GM12864 (cell line): ENCODE data around the gene GREB1L.

Source experiments
- DNase-seq: peaks from one replicate; pipeline ENCODE4 v3.0.0-alpha.2; 2011; ENCODE audit warnings: low read depth
- H3K4me3 ChIP-seq: 2 replicates; pipeline ENCODE4 v1.5.1; 2011; ENCODE audit warnings: mild to moderate bottlenecking, low read depth, low read length, control low read depth
- TF ChIP-seq, protein P1 (sequence below): IDR thresholded peaks from 2 replicates; pipeline ENCODE4 v1.5.1; 2011; ENCODE audit warnings: low read depth, mild to moderate bottlenecking, moderate library complexity, low read length, control low read depth, inconsistent platforms; ENCODE audit errors: missing control alignments

Gene GREB1L

DNA sequence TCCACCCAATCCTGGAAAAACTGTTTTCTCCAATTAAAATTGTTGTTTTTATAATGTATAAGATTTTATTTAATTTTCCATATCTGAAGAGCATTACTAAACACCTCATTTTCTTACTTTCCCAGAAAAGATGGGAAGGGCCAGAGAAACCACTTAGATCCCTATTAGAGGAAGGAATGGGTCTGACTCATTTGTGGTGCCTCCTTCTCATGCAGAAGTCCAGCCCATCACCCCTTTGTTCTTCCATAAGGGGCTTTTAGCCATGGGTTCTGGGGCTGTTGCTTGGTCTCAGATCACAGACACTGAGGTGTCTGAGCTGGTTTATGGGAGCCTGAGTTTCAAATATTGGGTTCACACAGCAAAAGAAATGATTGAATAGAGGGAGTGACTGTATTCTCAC lies 206.3 kb downstream of the GREB1L start:
- no peak overlapping the region for H3K4me3 ChIP-seq
- TF ChIP-seq, protein P1, sequence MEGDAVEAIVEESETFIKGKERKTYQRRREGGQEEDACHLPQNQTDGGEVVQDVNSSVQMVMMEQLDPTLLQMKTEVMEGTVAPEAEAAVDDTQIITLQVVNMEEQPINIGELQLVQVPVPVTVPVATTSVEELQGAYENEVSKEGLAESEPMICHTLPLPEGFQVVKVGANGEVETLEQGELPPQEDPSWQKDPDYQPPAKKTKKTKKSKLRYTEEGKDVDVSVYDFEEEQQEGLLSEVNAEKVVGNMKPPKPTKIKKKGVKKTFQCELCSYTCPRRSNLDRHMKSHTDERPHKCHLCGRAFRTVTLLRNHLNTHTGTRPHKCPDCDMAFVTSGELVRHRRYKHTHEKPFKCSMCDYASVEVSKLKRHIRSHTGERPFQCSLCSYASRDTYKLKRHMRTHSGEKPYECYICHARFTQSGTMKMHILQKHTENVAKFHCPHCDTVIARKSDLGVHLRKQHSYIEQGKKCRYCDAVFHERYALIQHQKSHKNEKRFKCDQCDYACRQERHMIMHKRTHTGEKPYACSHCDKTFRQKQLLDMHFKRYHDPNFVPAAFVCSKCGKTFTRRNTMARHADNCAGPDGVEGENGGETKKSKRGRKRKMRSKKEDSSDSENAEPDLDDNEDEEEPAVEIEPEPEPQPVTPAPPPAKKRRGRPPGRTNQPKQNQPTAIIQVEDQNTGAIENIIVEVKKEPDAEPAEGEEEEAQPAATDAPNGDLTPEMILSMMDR: no peak
- DNase-seq: no peak

- no peak for DNase-seq
- H3K4me3 ChIP-seq: no peak overlapping the region
- TF ChIP-seq, protein P1: no peak
Observed at GRCh38 chr18:21449367-21450290, 207.6 kb downstream of the GREB1L start.

DNA sequence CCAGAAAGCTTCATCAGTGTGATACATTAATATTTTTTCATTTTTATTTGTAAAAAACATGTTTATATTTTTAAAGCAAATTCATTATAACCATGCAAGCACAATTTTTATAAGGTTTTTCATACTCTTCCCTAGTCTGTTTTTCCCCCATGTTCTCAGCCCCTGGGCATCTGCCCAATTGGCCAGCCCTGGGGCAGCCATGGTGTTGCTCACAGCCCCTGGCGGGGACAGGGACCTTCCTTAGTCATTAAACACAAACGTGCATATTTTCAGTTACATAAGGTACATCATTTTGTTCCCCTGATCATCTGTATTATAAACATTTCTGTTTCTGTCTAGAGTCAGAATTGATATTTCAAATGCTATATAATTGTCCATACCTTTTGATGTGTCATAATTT lies 208.5 kb downstream of the GREB1L start:
- TF ChIP-seq, protein P1: no peak
- no peak overlapping the region for H3K4me3 ChIP-seq
- DNase-seq: no peak

DNA sequence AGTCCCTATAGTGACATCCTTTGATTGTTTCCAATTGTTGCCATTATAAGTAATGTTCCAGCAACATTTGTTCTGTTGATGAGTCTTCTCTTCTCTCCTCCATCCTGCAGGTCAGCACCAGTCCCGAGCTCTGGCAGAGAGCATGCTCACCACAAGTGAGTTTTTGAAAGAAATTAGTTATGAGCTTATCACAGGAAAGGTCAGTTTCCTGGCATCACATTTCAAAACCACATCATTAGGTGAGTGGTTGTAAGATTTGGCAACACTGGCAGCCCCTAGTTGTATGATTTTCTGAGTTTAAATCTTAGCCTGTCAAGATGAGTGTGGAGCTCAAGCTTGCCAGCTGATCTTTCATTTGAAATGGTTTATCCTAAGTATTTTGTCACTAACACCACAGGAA lies 208.9 kb downstream of the GREB1L start:
- no peak for DNase-seq
- no peak overlapping the region for H3K4me3 ChIP-seq
- TF ChIP-seq, protein P1: no peak

DNA sequence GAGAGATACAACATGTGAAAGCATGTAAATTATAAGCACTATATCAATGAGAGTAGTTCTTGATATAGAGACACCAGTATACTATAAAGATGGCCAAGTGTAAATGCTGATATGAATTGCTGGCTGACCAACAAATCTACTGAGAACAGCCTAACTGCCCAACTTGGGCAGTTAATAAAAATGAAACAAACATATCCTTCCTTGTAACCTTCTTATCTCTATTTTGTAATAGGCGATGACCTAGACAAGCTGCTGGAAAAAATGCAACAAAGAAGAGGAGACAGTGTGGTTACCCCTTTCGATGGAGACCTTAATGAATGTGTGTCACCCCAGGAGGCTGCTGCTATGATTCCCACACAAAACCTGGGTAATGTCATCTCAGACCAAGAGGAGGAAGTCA lies 209.8 kb downstream of the GREB1L start:
- no peak overlapping the region for H3K4me3 ChIP-seq
- TF ChIP-seq, protein P1: no peak
- DNase-seq: no peak

- DNase-seq: no peak
- no peak overlapping the region for H3K4me3 ChIP-seq
- TF ChIP-seq, protein P1: no peak
Observed at GRCh38 chr18:21452276-21452780, 210.3 kb downstream of the GREB1L start.
